H1 (cell line): ENCODE results near the gene ARHGAP26. TPM values are rescaled to one million over a fixed set of nuclear protein-coding genes. Genes with fewer than 3 reads are reported as not detected.

Experiments
- EP300 ChIP-seq, 2 experiments: IDR thresholded peaks; 1 replicate in 1 of 2; 2 replicates in 1 of 2; pipeline ENCODE4 v1.6.1; 2011 to 2012; ENCODE audit warnings: low read depth in 2 of 2, low read length in 2 of 2, mild to moderate bottlenecking in 2 of 2, borderline replicate concordance in 1 of 2, inconsistent platforms in 1 of 2, moderate library complexity in 1 of 2
- polyA plus RNA-seq, 7 experiments: library from polyadenylated mRNA; depleted of rRNA in 3 of 7; stranded (reverse) in 5 of 7; unstranded in 2 of 7; fragments of >200 nt in 5 of 7; fragments of 200-250 nt in 2 of 7; gene quantifications; 1 replicate in 5 of 7; 2 replicates in 1 of 7; 4 replicates in 1 of 7; pipeline versions ENCODE4 v1.2.1 to v1.2.3, GENCODE V29; 2011 to 2013; ENCODE audit warnings: missing spikeins in 2 of 7, mixed read lengths in 2 of 7
- total RNA-seq: library from RNA; stranded (reverse); fragmentation: NEBNext Ultra II Directional; extraction: Animal tissue kit (Norgen Biotek cat#: 25700); gene quantifications from 2 replicates; pipeline ENCODE4 v1.2.1, GENCODE V29; 2021

ARHGAP26 gene
- total and polyA plus RNA-seq, 2 of the 8 experiments (the other 6 are each of a cell fraction or from before 2014, with no cell fraction given) = 7.1 to 24.8 TPM

- TF ChIP-seq EP300 (IDR thresholded peaks at IDR 0.05; ENCODE audit: borderline replicate concordance in 1 of 2, low read depth in 2 of 2, low read length in 2 of 2) = no peak
- TF ChIP-seq, all 59 proteins: peak for 0
Measured at GRCh38 chr5:143059355-143059754, 289.2 kb downstream of the ARHGAP26 start (continued).
